ENCODE data around the gene BBX. TPM values are rescaled to one million over a fixed set of nuclear protein-coding genes. Genes with fewer than 3 reads are reported as not detected.
"Not testable (repeated sequence)": the region's sequence is repeated elsewhere in the genome, so short reads cannot be mapped to it uniquely, and the experiment has no call there.

BBX gene
- polyA plus RNA-seq, 1 donor from 2014 or later = 23.8 TPM

GRCh38 chr3:107562969-107563529 is 40.3 kb downstream of the BBX start:
- no peak overlapping the region for H3K9ac ChIP-seq (ENCODE audit: low read length)
- H3K4me2 ChIP-seq (ENCODE audit: low read length) = no peak overlapping the region
- H3K27ac ChIP-seq (ENCODE audit: low read length) = no peak overlapping the region
- H3K9me2 ChIP-seq (ENCODE audit: insufficient read depth, low read length) = no peaks in the 10 kb centered on the region
- no peaks in the 10 kb centered on the region for H3F3A ChIP-seq (ENCODE audit: insufficient read depth, low read length, poor library complexity, severe bottlenecking)
- no peaks in the 10 kb centered on the region for H3K27me3 ChIP-seq (ENCODE audit: insufficient read depth, low read depth, low read length)
- H3K36me3 ChIP-seq (ENCODE audit: insufficient read depth, low read length) = no peaks in the 10 kb centered on the region
- H2AFZ ChIP-seq (ENCODE audit: low read depth, low read length) = no peak overlapping the region
- no peaks in the 10 kb centered on the region for H3K9me3 ChIP-seq (ENCODE audit: low read length)
- H3K79me2 ChIP-seq (replicated peaks; ENCODE audit: insufficient read depth, low read length) = peaks cover 8% of the 10 kb centered on the region
- H4K20me1 ChIP-seq (ENCODE audit: insufficient read depth) = no peaks in the 10 kb centered on the region
- no peak overlapping the region for H3K4me3 ChIP-seq (ENCODE audit: low read length)
- TF ChIP-seq RAD21 (conservative IDR thresholded peaks at IDR 0.05) = no peak
- TF ChIP-seq TAF1 (IDR thresholded peaks at IDR 0.05; ENCODE audit: low read depth) = no peak
- TF ChIP-seq SMC3 (conservative IDR thresholded peaks at IDR 0.05; ENCODE audit: poor library complexity) = no peak
- no peak for TF ChIP-seq MXI1 (conservative IDR thresholded peaks at IDR 0.05; ENCODE audit: poor library complexity, severe bottlenecking)
- TF ChIP-seq CTCF (IDR thresholded peaks at IDR 0.05; ENCODE audit: poor library complexity, severe bottlenecking) = no peak
- TF ChIP-seq POLR2AphosphoS5 (IDR thresholded peaks at IDR 0.05) = no peak
- no peak for TF ChIP-seq EP300 (conservative IDR thresholded peaks at IDR 0.05; ENCODE audit: poor library complexity, severe bottlenecking)
- no peak for TF ChIP-seq EZH2 (IDR thresholded peaks at IDR 0.05; ENCODE audit: borderline replicate concordance, insufficient read depth, low read length, poor library complexity, severe bottlenecking)

- peaks cover 11% of the 10 kb centered on the region for H3K79me2 ChIP-seq (replicated peaks; ENCODE audit: insufficient read depth, low read length)
- not testable (repeated sequence) for H3K9me3 ChIP-seq (ENCODE audit: low read length); H3K27ac ChIP-seq (ENCODE audit: low read length); H3K27me3 ChIP-seq (ENCODE audit: insufficient read depth, low read depth, low read length); H3K4me2 ChIP-seq (ENCODE audit: low read length); H2AFZ ChIP-seq (ENCODE audit: low read depth, low read length); H3K9me2 ChIP-seq (ENCODE audit: insufficient read depth, low read length); H4K20me1 ChIP-seq (ENCODE audit: insufficient read depth); H3K4me3 ChIP-seq (ENCODE audit: low read length); H3K36me3 ChIP-seq (ENCODE audit: insufficient read depth, low read length); H3F3A ChIP-seq (ENCODE audit: insufficient read depth, low read length, poor library complexity, severe bottlenecking); H3K9ac ChIP-seq (ENCODE audit: low read length)
Measured at GRCh38 chr3:107565244-107565643, 42.5 kb downstream of the BBX start.

- H3K79me2 ChIP-seq (replicated peaks; ENCODE audit: insufficient read depth, low read length) = peaks cover 11% of the 10 kb centered on the region
- H4K20me1 ChIP-seq (ENCODE audit: insufficient read depth); H3K4me3 ChIP-seq (ENCODE audit: low read length); H3K4me2 ChIP-seq (ENCODE audit: low read length); H3K9ac ChIP-seq (ENCODE audit: low read length); H3F3A ChIP-seq (ENCODE audit: insufficient read depth, low read length, poor library complexity, severe bottlenecking); H3K27me3 ChIP-seq (ENCODE audit: insufficient read depth, low read depth, low read length); H3K27ac ChIP-seq (ENCODE audit: low read length); H2AFZ ChIP-seq (ENCODE audit: low read depth, low read length); H3K9me3 ChIP-seq (ENCODE audit: low read length); H3K36me3 ChIP-seq (ENCODE audit: insufficient read depth, low read length); H3K9me2 ChIP-seq (ENCODE audit: insufficient read depth, low read length): not testable (repeated sequence)
Measured at GRCh38 chr3:107571089-107571488, 48.3 kb downstream of the BBX start.

- H3K27me3 ChIP-seq (ENCODE audit: insufficient read depth, low read depth, low read length); H3K27ac ChIP-seq (ENCODE audit: low read length); H4K20me1 ChIP-seq (ENCODE audit: insufficient read depth); H2AFZ ChIP-seq (ENCODE audit: low read depth, low read length); H3K4me3 ChIP-seq (ENCODE audit: low read length); H3F3A ChIP-seq (ENCODE audit: insufficient read depth, low read length, poor library complexity, severe bottlenecking); H3K4me2 ChIP-seq (ENCODE audit: low read length); H3K9me2 ChIP-seq (ENCODE audit: insufficient read depth, low read length); H3K36me3 ChIP-seq (ENCODE audit: insufficient read depth, low read length); H3K9ac ChIP-seq (ENCODE audit: low read length); H3K9me3 ChIP-seq (ENCODE audit: low read length): not testable (repeated sequence)
- peaks cover 11% of the 10 kb centered on the region for H3K79me2 ChIP-seq (replicated peaks; ENCODE audit: insufficient read depth, low read length)
Measured at GRCh38 chr3:107571492-107571891, 48.7 kb downstream of the BBX start.

All from neural cell (in vitro differentiated cells).